Urothelium cell line (cell line): Measurements from ENCODE around the gene CYB561D2.

Source experiments
- DNase-seq: peaks from one replicate; pipeline ENCODE4 v3.0.0; 2011; ENCODE audit warnings: low spot score, mixed read lengths
- FAIRE-seq: peaks from 2 replicates; lab custom pipeline; 2011; peaks lifted over from hg19 to GRCh38; lab: Jason Lieb, UNC

The CYB561D2 gene

GRCh38 chr3:50385754-50386153 is 35.1 kb downstream of the CYB561D2 start:
- no peak for FAIRE-seq
- no peak for DNase-seq

GRCh38 chr3:50388016-50388719 is 37.5 kb downstream of the CYB561D2 start:
- DNase-seq (peak; percentile 48), FAIRE-seq (no peak)

GRCh38 chr3:50388720-50389413 is 38.2 kb downstream of the CYB561D2 start:
- DNase-seq (no peak), FAIRE-seq (no peak)

GRCh38 chr3:50389414-50389767 is 38.7 kb downstream of the CYB561D2 start:
- no peak for FAIRE-seq
- no peak for DNase-seq

- DNase-seq (no peak), FAIRE-seq (no peak)
These were observed 40.0 kb downstream of the CYB561D2 start for GRCh38 chr3:50390508-50391224.

- no peak for FAIRE-seq
These were observed 41.5 kb downstream of the CYB561D2 start for GRCh38 chr3:50392101-50392715.

GRCh38 chr3:50393061-50393460 is 42.4 kb downstream of the CYB561D2 start:
- no peak for DNase-seq
- no peak for FAIRE-seq

More at GRCh38 chr3:50392101-50392715, 41.5 kb downstream of the CYB561D2 start:
- DNase-seq = no peak

- FAIRE-seq (no peak), DNase-seq (no peak)
These were observed 44.6 kb downstream of the CYB561D2 start for GRCh38 chr3:50395070-50395860.

- FAIRE-seq (no peak), DNase-seq (peak; percentile 23)
These were observed 45.8 kb downstream of the CYB561D2 start for GRCh38 chr3:50396502-50396901.

- DNase-seq = no peak
- FAIRE-seq = no peak
These were observed 51.4 kb downstream of the CYB561D2 start for GRCh38 chr3:50401978-50402595.
